Smooth muscle cell of the brain vasculature (primary cell): ENCODE data around the gene AHCYL2.
"Not testable (repeated sequence)": the region's sequence is repeated elsewhere in the genome, so short reads cannot be mapped to it uniquely, and the experiment has no call there.

Source experiments
- DNase-seq: peaks from one replicate; pipeline ENCODE4 v3.0.0-alpha.2; 2012; ENCODE audit warnings: low read depth, low spot score

AHCYL2 gene

DNA sequence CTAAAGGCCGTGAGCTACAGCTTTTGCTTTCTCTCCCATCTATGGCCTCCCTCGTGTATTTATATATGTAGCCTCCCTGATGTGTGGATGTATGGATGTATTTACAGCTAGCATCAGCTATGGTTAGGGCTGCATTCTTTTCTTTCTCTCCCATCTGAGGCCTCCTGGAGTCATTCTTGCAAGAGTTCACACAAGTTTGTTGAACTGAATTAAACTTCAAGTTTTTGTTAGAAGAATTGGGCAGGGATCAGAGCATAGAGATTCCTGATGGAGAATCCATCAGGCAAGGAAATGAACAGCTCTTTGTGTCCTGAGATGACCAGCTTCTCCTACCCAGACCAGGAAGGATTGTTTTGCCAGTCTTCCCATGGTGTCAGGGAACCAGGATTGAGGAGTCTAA is 60.3 kb downstream of the AHCYL2 start:
- DNase-seq = no peak

GRCh38 chr7:129292861-129293260 is 68.0 kb downstream of the AHCYL2 start:
- no peak for DNase-seq

GRCh38 chr7:129295015-129295423 is 70.2 kb downstream of the AHCYL2 start:
- no peak for DNase-seq

GRCh38 chr7:129298268-129298893 is 73.6 kb downstream of the AHCYL2 start:
- DNase-seq = no peak

DNA sequence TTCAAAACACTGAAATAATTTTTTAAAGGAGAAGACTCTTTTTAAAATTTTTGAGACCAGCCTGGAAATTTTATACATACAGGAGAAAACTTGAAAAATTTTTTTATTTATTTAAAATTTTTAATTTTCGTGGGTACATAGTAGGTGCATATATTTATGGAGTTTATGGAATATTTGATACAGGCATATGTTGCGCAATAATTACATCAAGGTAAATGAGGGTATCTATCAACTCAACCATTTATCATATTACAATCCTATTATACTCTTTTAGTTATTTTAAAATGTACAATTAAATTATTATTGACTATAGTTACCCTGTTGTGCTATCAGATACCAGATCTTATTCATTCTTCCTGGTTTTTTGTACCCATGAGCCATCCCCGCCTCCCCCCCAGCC is 75.1 kb downstream of the AHCYL2 start:
- DNase-seq = no peak

GRCh38 chr7:129300299-129300698 is 75.5 kb downstream of the AHCYL2 start:
- not testable (repeated sequence) for DNase-seq

DNA sequence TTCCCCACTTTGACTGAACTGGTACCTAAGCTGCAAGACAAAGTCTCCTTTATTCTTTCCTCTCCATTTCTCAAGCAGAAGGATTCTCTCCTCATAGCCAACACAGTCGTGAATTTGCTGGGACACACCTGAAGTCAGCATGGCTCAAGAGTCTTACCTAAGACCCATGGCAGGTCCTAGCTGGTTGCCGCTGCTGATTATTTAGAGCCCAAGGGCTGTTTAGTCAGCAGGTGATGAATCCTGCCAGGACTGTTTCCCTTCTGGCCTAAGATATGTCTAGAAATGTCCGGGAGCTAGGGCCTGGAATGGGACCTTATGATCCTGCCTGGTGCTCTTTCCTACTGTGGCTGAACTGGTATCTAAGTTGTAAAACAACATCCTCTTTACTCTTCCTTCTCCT is 82.8 kb downstream of the AHCYL2 start:
- no peak for DNase-seq

DNA sequence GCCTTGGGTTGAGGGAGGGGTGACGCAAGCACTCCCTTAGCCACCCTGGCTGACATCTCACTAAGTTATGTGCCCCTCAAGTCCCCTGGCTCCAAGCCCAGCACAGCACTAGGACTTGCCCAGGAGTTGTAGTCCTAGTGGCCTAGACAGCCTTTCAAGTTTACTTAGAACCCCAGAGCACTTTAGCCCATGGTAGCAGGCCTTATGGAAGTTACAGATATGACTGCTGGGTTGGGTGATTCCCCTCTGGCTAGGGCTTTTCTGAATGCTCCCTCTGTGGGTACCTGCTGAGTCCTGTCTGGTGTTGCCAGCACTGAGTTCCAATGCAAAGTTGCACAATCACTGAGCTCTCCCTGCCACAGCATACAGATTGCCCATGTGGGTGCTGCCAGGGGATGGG is 83.2 kb downstream of the AHCYL2 start:
- no peak for DNase-seq

DNA sequence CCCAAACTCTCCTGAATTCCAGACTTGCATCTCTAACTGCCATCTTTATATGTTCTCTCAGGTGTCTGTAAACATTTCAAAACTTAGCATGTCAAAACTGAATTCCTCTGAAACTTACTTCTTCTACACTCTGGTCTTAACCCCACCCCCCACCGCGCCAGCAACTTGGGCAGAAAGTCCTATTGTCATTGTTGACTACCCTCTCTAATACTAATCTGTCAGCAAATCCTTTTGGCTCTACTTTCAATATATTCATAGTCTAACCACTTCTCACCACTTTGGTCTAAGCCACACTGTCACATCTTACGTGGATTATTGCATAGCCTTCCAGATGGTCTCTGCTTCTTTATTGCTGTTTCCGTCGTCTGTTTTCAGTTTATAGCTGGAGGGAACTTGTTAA is 86.6 kb downstream of the AHCYL2 start:
- no peak for DNase-seq

DNA sequence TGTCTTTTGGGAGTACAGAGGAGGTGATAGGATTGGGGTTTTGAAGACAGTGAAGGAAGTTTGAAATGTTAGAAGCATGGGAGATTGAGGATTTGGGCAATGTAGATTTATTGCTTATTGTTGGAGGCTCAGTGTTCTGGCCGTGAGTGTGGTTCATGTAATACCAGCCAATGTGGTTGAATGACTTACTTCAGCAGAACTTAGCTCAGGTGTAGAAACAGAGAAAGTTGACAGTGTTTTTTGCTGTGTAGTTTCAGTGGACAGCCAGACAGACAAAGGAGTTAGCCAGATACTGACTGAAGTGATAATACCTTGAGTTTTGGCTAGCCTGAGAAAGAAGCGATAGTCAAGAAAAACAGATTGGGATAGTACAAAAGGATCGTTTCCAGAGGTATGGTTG is 88.5 kb downstream of the AHCYL2 start:
- no peak for DNase-seq

- no peak for DNase-seq
These were observed 91.1 kb downstream of the AHCYL2 start for GRCh38 chr7:129315960-129316359.

GRCh38 chr7:129317450-129317849 is 92.6 kb downstream of the AHCYL2 start:
- DNase-seq = no peak

- DNase-seq = no peak
These were observed 102.2 kb downstream of the AHCYL2 start for GRCh38 chr7:129327076-129327475.

DNA sequence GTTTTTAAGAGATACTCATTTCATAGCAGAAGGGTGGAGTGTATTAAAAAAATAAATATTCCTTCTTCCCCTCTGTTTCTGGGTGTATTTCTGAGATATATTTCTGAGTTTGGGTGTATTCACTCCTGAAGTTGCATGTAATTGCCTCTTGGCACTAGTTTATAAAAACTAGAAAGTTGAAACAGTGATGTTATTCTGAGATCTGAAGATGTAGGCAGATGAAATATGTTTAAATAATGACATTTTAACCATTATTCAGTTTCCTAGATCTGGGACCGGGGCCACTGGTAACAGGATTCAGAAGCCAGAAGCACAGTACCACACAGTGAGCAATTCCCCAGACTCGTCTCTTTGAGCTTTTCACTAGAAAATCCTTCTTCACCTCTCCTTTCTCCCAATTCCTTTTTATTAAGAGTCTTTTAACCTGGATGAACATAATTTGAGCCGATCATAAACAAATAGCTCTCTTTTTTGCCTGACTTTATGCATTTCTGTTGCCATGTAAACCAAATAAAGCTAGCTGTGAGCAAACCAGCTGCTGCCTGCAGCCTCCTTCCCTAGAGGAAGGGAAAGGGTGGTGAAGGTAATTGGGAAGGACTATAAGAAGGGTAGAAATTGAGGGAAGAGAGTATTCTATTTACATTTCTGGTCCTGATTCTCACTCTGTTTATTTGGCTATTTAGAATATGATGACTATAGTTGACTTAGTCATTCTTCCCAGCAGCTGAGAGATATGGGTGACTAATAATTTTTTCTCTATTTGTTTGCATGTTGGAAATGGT is 107.6 kb downstream of the AHCYL2 start:
- peak; percentile 7 for DNase-seq

DNA sequence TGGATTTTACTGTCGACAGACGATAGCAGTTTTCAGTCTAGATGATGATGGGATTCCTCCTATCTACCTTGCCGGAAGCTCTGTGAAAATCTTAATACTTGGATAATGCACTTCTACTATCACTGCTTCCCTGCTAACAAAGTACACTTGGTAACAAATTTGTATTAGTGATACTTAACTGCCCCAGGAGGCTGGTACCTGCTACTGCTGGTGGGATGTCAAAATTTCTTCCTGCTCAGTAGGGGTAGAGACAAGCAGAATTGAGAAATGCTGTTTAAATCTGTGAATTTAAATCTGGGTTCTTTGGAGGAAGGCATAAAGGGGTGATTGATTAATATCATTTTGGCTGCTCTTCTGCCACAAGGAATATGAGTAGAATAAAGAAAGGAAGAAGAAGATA is 109.6 kb downstream of the AHCYL2 start:
- DNase-seq = no peak

GRCh38 chr7:129338450-129338849 is 113.6 kb downstream of the AHCYL2 start:
- DNase-seq = no peak

- DNase-seq = no peak
These were observed 116.4 kb downstream of the AHCYL2 start for GRCh38 chr7:129341212-129341611.

DNA sequence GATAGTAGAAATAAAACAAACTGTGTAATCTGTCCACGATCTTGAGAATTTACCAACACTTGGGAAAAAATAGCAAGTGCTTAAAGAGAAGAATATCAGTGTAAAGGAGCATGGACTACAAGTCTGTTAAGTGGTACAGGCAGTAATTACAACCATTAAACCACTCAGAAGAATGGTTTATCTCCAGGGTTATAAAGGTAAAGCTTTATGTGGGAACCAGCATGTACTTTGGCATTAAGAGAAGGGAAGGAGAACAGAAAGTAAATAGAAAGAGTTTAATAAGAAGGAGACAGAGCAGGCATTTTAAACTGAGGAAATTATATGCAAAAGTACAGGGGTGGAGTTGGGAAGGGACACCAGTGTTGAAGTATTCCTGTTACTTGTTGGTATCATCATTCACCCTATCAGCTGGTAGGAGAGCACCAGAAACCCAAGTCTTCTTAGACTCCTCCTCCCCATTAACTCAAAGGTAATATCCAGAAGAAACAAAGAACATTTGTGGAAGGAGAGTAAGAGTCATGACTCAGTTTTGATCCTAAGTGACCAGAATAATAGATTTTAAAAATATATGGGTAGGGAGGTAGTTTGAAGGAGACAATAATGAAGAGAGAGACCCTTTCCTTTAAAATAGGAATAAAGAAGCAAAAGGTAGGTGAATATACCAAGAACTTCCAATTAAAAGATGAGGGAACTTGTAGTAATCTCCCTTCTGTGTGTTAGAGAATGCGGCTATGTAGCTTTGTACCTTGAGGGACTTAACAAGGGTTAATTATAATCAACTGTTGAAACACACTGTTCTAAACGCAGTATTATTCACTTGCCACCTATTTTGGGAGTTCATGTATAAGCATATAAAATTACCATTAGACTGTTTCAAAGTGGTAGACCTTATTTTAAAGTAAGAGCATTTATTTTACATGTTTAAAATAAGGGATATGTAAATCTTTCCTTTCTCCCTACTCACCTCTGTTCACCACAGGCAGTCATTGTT is 117.3 kb downstream of the AHCYL2 start:
- no peak for DNase-seq

DNA sequence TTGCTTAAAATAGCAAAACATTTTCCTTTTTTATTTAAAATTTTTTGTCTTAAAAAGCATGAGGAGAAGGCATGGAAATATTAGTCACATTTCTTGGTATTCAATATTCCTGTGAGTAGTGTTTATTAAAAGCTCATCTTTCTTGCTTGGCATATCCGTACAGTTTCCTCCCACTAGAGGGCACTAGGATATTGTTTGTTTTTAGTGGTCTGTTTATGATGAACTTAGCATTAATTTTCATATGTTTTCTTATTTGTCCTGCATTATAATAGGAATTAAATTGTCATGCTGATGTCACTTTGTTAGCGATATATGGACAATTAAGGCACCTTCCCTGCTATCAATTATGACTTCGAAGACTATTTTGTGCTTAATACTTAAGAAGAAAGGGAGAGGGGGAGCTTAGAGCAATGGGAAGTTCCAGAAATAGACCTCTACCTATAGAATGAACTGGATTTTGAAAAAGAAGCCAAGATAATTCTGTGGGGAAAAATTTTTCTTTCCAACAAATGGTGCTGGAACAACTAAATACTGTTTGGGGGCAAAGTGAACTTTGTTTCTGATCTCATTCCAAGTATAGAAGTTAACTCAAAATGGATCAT is 118.4 kb downstream of the AHCYL2 start:
- DNase-seq = peak; percentile 26

GRCh38 chr7:129347330-129347729 is 122.5 kb downstream of the AHCYL2 start:
- no peak for DNase-seq

DNA sequence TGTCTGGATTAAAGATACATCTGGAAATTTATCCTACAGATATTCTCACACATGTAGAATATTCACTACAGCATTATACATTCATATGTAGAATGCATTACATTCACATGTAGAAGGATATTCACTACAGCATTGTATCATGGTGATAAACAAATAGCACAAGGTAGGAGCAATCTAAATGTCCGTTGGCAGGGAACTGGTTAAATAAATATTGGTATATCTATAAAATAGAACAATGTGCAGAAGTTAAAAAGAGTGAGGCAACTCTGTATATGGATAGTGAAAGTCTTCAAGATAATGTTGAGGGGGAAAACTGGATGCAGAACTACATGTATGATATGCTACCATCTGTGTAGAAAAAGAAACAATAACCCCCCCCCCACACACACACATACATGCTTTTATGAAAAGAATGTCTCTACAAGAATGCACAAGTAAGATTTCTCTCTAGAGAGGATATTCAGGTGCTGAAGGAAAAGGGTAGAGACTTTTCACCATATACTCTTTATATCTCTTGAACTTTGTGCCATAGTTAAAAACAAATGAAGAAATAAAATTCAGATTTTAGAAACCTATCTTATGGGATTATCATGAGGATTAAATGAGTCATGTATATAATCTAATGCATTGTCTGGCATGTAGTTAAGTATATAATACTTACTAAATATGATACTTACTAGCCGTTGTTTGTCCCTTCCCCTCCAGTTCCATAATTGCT is 123.4 kb downstream of the AHCYL2 start:
- DNase-seq = no peak
